Ectodermal cell (in vitro differentiated cells): ENCODE results near the gene CUZD1. TPM values are rescaled to one million over a fixed set of nuclear protein-coding genes. Genes with fewer than 3 reads are reported as not detected.
A peak's percentile ranks its signal among the peaks of the same experiment; 100 is the strongest.

ENCODE experiments used
- H3K27ac ChIP-seq: 2 replicates; pipeline ENCODE4 v1.7.0; 2013; ENCODE audit warnings: mild to moderate bottlenecking, low read depth, low read length; ENCODE audit not compliant: insufficient read depth, poor library complexity, severe bottlenecking
- H3K27me3 ChIP-seq: 2 replicates; pipeline ENCODE4 v1.7.0; 2013; ENCODE audit warnings: mild to moderate bottlenecking, low read length; ENCODE audit not compliant: insufficient read depth, control insufficient read depth, poor library complexity, severe bottlenecking
- H3K36me3 ChIP-seq: one replicate; pipeline ENCODE4 v1.7.0; 2013; ENCODE audit warnings: low read length; ENCODE audit not compliant: control insufficient read depth, insufficient read depth
- H3K4me1 ChIP-seq: one replicate; pipeline ENCODE4 v1.7.0; 2013; ENCODE audit warnings: low read length; ENCODE audit not compliant: control insufficient read depth, insufficient read depth
- H3K4me3 ChIP-seq: 2 replicates; pipeline ENCODE4 v1.7.0; 2013; ENCODE audit warnings: low read depth, low read length, control low read depth; ENCODE audit not compliant: insufficient read depth
- H3K9me3 ChIP-seq: 2 replicates; pipeline ENCODE4 v1.7.0; 2013; ENCODE audit warnings: mild to moderate bottlenecking, low read length, moderate library complexity; ENCODE audit not compliant: control insufficient read depth
- WGBS, 2 experiments: methylation state at CpG; one replicate each; pipeline ENCODE4 v1.1.7; 2013; ENCODE audit warnings: missing lambda C conversion rate in 2 of 2; 5-methylcytosine and 5-hydroxymethylcytosine counted together
- polyA plus RNA-seq, 4 experiments: library from polyadenylated mRNA; stranded (reverse); fragments of 50-300 nt; gene quantifications; one replicate each; pipeline ENCODE4 v1.2.3, GENCODE V29; 2013

The CUZD1 gene
- 2.8 TPM for polyA plus RNA-seq (2013, experiment 1 of 4)
- 2.3 TPM for polyA plus RNA-seq (2013, experiment 2 of 4)
- polyA plus RNA-seq (2013, experiment 3 of 4), result 2.3 TPM
- polyA plus RNA-seq (2013, experiment 4 of 4), result 3.0 TPM

- Histone ChIP-seq H3K4me3 (no peak within 1 kb of the TSS), H3K27ac (no peak within 1 kb of the TSS), H3K9me3 (no peaks in the 10 kb centered on the region), H3K27me3 (no peaks in the 10 kb centered on the region), H3K4me1 (no peaks in the 10 kb centered on the region), H3K36me3 (no peaks in the 10 kb centered on the region)
- 63 to 65% methylated on average over 5 of the region's 5 CpGs for WGBS, 2 experiments
Measured at GRCh38 chr10:122845783-122846332, at the start of gene CUZD1. Gene CUZD1 (minus strand): TSS chr10:122845857. CDS start chr10:122845843, 14 bp downstream.

GRCh38 chr10:122894261-122894944 lies 48.7 kb upstream of the CUZD1 start:
- Histone ChIP-seq H3K4me3 (no peak overlapping the region), H3K36me3 (no peaks in the 10 kb centered on the region), H3K27me3 (no peaks in the 10 kb centered on the region), H3K9me3 (no peaks in the 10 kb centered on the region), H3K4me1 (no peaks in the 10 kb centered on the region), H3K27ac (no peak overlapping the region)
- WGBS, 2 experiments, result 90 to 96% methylated on average over 5 of the region's 5 CpGs

- H3K4me3 ChIP-seq, result no peak overlapping the region
- 94 to 95% methylated on average over 1 of the region's 1 CpG for WGBS, 2 experiments
Measured at GRCh38 chr10:122884166-122884565, 38.5 kb upstream of the CUZD1 start.

GRCh38 chr10:122882766-122883165 lies 37.1 kb upstream of the CUZD1 start:
- peaks cover 2% of the 10 kb centered on the region for H3K4me1 ChIP-seq

More at GRCh38 chr10:122884166-122884565, 38.5 kb upstream of the CUZD1 start:
- Histone ChIP-seq H3K36me3 (no peaks in the 10 kb centered on the region), H3K27ac (no peak overlapping the region), H3K27me3 (no peaks in the 10 kb centered on the region), H3K9me3 (no peaks in the 10 kb centered on the region), H3K4me1 (no peaks in the 10 kb centered on the region)

GRCh38 chr10:122879339-122880273 lies 33.9 kb upstream of the CUZD1 start, which contains the start of gene FAM24B:
Gene FAM24B (minus strand): TSS chr10:122879581. CDS start chr10:122850515, 29,066 bp downstream.
- no peaks in the 10 kb centered on the region for H3K27me3 ChIP-seq
- no peaks in the 10 kb centered on the region for H3K9me3 ChIP-seq
- no peaks in the 10 kb centered on the region for H3K36me3 ChIP-seq
- H3K27ac ChIP-seq, result peak within 1 kb of the TSS; percentile 64
- H3K4me1 ChIP-seq, result peaks cover 24% of the 10 kb centered on the region
- peak within 1 kb of the TSS; percentile 42 for H3K4me3 ChIP-seq
- 38 to 42% methylated on average over 95 of the region's 95 CpGs for WGBS, 2 experiments

More at GRCh38 chr10:122882766-122883165, 37.1 kb upstream of the CUZD1 start:
- H3K27ac ChIP-seq, result no peak overlapping the region
- no peak overlapping the region for H3K4me3 ChIP-seq
- no peaks in the 10 kb centered on the region for H3K27me3 ChIP-seq
- no peaks in the 10 kb centered on the region for H3K9me3 ChIP-seq
- H3K36me3 ChIP-seq, result no peaks in the 10 kb centered on the region

GRCh38 chr10:122878799-122879338 lies 33.2 kb upstream of the CUZD1 start:
- Histone ChIP-seq H3K9me3 (no peaks in the 10 kb centered on the region), H3K36me3 (no peaks in the 10 kb centered on the region), H3K4me1 (peaks cover 24% of the 10 kb centered on the region), H3K4me3 (peak overlapping the region; percentile 42), H3K27me3 (no peaks in the 10 kb centered on the region), H3K27ac (no peak overlapping the region)
- 70 to 75% methylated on average over 14 of the region's 14 CpGs for WGBS, 2 experiments

- H3K4me3 ChIP-seq, result no peak overlapping the region
- H3K9me3 ChIP-seq, result no peaks in the 10 kb centered on the region
- H3K27ac ChIP-seq, result no peak overlapping the region
- H3K36me3 ChIP-seq, result peaks cover 3% of the 10 kb centered on the region
- H3K27me3 ChIP-seq, result no peaks in the 10 kb centered on the region
- H3K4me1 ChIP-seq, result peaks cover 24% of the 10 kb centered on the region
- 16 to 19% methylated on average over 1 of the region's 1 CpG for WGBS, 2 experiments
Measured at GRCh38 chr10:122877264-122877663, 31.6 kb upstream of the CUZD1 start.

- Histone ChIP-seq H3K36me3 (peaks cover 3% of the 10 kb centered on the region), H3K4me3 (no peak overlapping the region), H3K27ac (peak overlapping the region; percentile 59), H3K4me1 (peaks cover 24% of the 10 kb centered on the region), H3K9me3 (no peaks in the 10 kb centered on the region), H3K27me3 (no peaks in the 10 kb centered on the region)
- WGBS, 2 experiments, result 40 to 71% methylated on average over 1 of the region's 1 CpG
Measured at GRCh38 chr10:122876467-122876855, 30.8 kb upstream of the CUZD1 start.

GRCh38 chr10:122875843-122876466 lies 30.3 kb upstream of the CUZD1 start:
- Histone ChIP-seq H3K27ac (peak overlapping the region; percentile 59), H3K4me3 (peak overlapping the region; percentile 12), H3K36me3 (peaks cover 3% of the 10 kb centered on the region), H3K9me3 (no peaks in the 10 kb centered on the region), H3K27me3 (no peaks in the 10 kb centered on the region), H3K4me1 (peaks cover 24% of the 10 kb centered on the region)
- 4% methylated on average over 6 of the region's 6 CpGs for WGBS, 2 experiments
